ENCODE results near the gene DNAJB8. TPM values are rescaled to one million over a fixed set of nuclear protein-coding genes. Genes with fewer than 3 reads are reported as not detected.
A peak's percentile ranks its signal among the peaks of the same experiment; 100 is the strongest.

The DNAJB8 gene
- total RNA-seq, 1 experiment from 2014 or later = not detected

DNA sequence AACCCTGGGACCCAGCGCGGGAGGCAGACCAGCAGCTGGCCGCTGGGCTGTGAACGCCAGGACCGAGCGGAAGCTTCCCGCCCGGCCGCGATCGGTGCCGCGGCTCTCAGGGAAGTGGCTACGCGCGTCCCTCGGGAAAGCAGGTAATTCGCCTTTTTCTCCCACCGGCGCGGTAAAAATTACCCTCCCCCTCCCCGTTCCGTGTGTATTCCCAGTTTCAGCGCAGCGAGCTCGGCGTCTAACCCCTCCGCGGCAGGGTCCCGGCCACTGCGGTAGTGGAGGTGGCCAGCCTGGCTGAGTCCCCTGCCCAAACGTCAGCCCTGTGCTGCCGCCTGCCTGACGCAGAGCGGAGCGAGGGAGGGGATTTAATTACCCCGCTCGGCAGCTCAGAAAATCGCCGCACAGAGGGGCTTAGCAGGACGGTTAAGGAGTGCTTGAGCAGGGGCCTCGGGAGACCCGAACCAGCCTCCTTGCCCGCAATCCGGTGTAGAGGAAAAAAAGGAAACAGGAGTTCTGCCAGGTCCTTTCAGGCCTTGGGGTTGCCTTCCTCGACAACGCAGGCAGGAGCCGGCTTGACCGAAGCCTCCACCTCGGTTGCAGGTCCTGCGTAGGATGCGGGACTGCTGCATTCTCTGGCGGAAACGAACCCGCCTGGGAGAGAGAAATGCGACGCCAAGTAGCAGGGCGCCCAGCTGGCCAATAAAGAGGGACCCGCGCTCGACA lies 23.4 kb upstream of the DNAJB8 start:
- H3K4me3 Mint-ChIP-seq (ENCODE audit: unreplicated experiment) = peak overlapping the region; percentile 93
- Histone ChIP-seq H3K9me3 (no peaks in the 10 kb centered on the region), H3K27me3 (replicated peaks; ENCODE audit: control insufficient read depth, insufficient read depth, low read length) (no peaks in the 10 kb centered on the region), H3K4me3 (ENCODE audit: low read depth, low read length) (peak overlapping the region; percentile 71), H3K36me3 (ENCODE audit: control insufficient read depth, insufficient read depth, low read length) (no peaks in the 10 kb centered on the region), H3K4me1 (peaks cover 8% of the 10 kb centered on the region)
- H3K27me3 Mint-ChIP-seq (ENCODE audit: insufficient read depth, unreplicated experiment) = no peaks in the 10 kb centered on the region
- peaks cover 6% of the 10 kb centered on the region for H3K4me1 Mint-ChIP-seq (ENCODE audit: low read depth, unreplicated experiment)
- intact Hi-C loops (cut with micrococcal nuclease; ENCODE audit: unreplicated experiment) = loop anchor here (2.0 kb wide), 1 partner anchor 63 kb away; no protein-coding TSS in a partner anchor
- no peak overlapping the region for H3K27ac Mint-ChIP-seq (ENCODE audit: unreplicated experiment)
- peaks cover 17% of the 10 kb centered on the region for H3K36me3 Mint-ChIP-seq (ENCODE audit: insufficient read depth, unreplicated experiment)
- CTCF ChIA-PET = interaction anchor here (0.6 to 1.3 kb wide), 7 partner anchors 7 to 183 kb away, joined by 3 to 4 read pairs (median 3); no protein-coding TSS in a partner anchor
- BruUV-seq (replicated peaks) = TSS peak; percentile 49
- no peaks in the 10 kb centered on the region for H3K9me3 Mint-ChIP-seq (ENCODE audit: unreplicated experiment)
- TF ChIP-seq, protein P1, sequence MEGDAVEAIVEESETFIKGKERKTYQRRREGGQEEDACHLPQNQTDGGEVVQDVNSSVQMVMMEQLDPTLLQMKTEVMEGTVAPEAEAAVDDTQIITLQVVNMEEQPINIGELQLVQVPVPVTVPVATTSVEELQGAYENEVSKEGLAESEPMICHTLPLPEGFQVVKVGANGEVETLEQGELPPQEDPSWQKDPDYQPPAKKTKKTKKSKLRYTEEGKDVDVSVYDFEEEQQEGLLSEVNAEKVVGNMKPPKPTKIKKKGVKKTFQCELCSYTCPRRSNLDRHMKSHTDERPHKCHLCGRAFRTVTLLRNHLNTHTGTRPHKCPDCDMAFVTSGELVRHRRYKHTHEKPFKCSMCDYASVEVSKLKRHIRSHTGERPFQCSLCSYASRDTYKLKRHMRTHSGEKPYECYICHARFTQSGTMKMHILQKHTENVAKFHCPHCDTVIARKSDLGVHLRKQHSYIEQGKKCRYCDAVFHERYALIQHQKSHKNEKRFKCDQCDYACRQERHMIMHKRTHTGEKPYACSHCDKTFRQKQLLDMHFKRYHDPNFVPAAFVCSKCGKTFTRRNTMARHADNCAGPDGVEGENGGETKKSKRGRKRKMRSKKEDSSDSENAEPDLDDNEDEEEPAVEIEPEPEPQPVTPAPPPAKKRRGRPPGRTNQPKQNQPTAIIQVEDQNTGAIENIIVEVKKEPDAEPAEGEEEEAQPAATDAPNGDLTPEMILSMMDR (IDR thresholded peaks at IDR 0.05; ENCODE audit: insufficient read depth in 1 of 2, low read depth in 1 of 2, low read length in 1 of 2, severe bottlenecking in 1 of 2, unreplicated experiment in 1 of 2) = peak in 1 of 2 experiments; percentile 20
- peak; percentile 34 to 48 for DNase-seq
- POLR2A ChIA-PET = interaction anchor here (0.7 to 1.5 kb wide), 3 partner anchors 16 to 190 kb away, joined by 3 to 5 read pairs (median 3); no protein-coding TSS in a partner anchor

DNA sequence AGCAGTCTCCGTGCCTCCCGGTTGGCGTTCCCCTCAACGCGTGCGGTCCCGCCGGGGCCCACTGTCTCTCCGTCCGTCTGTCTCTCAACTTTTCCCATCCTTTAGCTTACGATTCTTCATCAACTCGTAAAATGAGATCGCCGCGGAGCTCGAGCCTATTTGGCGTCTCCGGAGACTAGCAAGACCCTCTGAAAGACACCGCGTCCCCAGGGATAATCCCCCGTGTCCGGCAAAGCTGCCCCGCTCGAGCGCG lies 22.9 kb upstream of the DNAJB8 start:
- Mint-ChIP-seq H3K9me3 (ENCODE audit: unreplicated experiment) (no peaks in the 10 kb centered on the region), H3K4me1 (ENCODE audit: low read depth, unreplicated experiment) (peaks cover 6% of the 10 kb centered on the region), H3K4me3 (ENCODE audit: unreplicated experiment) (peak overlapping the region; percentile 93), H3K27me3 (ENCODE audit: insufficient read depth, unreplicated experiment) (no peaks in the 10 kb centered on the region), H3K27ac (ENCODE audit: unreplicated experiment) (no peak overlapping the region), H3K36me3 (ENCODE audit: insufficient read depth, unreplicated experiment) (peaks cover 16% of the 10 kb centered on the region)
- CTCF ChIA-PET = interaction anchor here (0.6 to 1.3 kb wide), 7 partner anchors 8 to 183 kb away, joined by 3 to 4 read pairs (median 3); no protein-coding TSS in a partner anchor
- H3K36me3 ChIP-seq (ENCODE audit: control insufficient read depth, insufficient read depth, low read length) = no peaks in the 10 kb centered on the region
- no peak for DNase-seq
- intact Hi-C loops (cut with micrococcal nuclease; ENCODE audit: unreplicated experiment) = loop anchor here (2.0 kb wide), 1 partner anchor 63 kb away; no protein-coding TSS in a partner anchor
- POLR2A ChIA-PET = interaction anchor here (0.7 to 1.5 kb wide), 3 partner anchors 16 to 191 kb away, joined by 3 to 5 read pairs (median 3); no protein-coding TSS in a partner anchor
- no TSS peak for BruUV-seq (replicated peaks)
- TF ChIP-seq, protein P1 (IDR thresholded peaks at IDR 0.05; ENCODE audit: insufficient read depth in 1 of 2, low read depth in 1 of 2, low read length in 1 of 2, severe bottlenecking in 1 of 2, unreplicated experiment in 1 of 2) = no peak
- H3K4me1 ChIP-seq = peaks cover 8% of the 10 kb centered on the region
- H3K27me3 ChIP-seq (replicated peaks; ENCODE audit: control insufficient read depth, insufficient read depth, low read length) = no peaks in the 10 kb centered on the region
- H3K4me3 ChIP-seq (ENCODE audit: low read depth, low read length) = peak overlapping the region; percentile 71
- no peaks in the 10 kb centered on the region for H3K9me3 ChIP-seq

DNA sequence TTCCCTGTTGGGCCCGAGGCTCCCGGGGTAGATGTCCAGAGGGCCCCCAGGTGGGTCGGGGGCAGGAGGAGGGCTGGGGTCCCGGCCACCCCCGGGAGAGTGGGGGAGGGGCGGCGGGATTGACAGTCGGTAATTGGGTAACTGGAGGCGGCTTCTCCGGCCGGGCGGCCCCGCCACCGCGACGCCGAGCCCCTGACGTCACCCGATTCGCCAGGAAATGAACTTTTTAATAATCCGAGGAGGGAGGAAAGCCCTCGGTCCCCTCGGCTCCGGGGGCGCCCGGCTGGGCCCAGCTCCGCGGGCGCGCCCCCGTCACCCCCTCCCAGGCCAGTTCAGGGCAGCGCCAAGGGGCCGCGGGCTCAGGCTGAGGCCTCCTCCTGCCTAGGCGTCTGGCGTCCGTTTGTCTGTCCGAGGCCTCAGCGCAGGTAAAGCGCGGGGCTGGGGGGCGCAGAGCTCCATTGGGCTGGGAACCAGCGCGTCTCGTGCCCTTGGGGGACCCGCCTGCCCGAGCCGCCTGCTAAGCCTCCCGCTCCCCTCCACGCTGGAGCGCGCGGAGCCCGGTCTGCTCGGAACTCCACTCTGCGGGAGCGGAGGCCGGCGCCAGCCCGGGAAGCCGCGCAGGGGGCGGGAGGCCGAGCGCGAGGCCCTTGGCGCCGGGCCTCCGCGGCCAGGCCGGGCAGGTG lies 22.4 kb upstream of the DNAJB8 start:
- DNase-seq = peak; percentile 73 to 79
- POLR2A ChIA-PET = interaction anchor here (0.7 to 1.5 kb wide), 2 partner anchors 56 to 191 kb away, joined by 3 to 5 read pairs; no protein-coding TSS in a partner anchor

More for the DNA sequence above, 22.4 kb upstream of the DNAJB8 start:
- Mint-ChIP-seq H3K27me3 (ENCODE audit: insufficient read depth, unreplicated experiment) (no peaks in the 10 kb centered on the region), H3K9me3 (ENCODE audit: unreplicated experiment) (no peaks in the 10 kb centered on the region), H3K4me1 (ENCODE audit: low read depth, unreplicated experiment) (peaks cover 1% of the 10 kb centered on the region), H3K36me3 (ENCODE audit: insufficient read depth, unreplicated experiment) (peaks cover 12% of the 10 kb centered on the region), H3K27ac (ENCODE audit: unreplicated experiment) (peak overlapping the region; percentile 89), H3K4me3 (ENCODE audit: unreplicated experiment) (peak overlapping the region; percentile 93)
- H3K4me3 ChIP-seq (ENCODE audit: low read depth, low read length) = peak overlapping the region; percentile 71
- no TSS peak for BruUV-seq (replicated peaks)
- no peaks in the 10 kb centered on the region for H3K27me3 ChIP-seq (replicated peaks; ENCODE audit: control insufficient read depth, insufficient read depth, low read length)
- H3K9me3 ChIP-seq = no peaks in the 10 kb centered on the region
- H3K36me3 ChIP-seq (ENCODE audit: control insufficient read depth, insufficient read depth, low read length) = no peaks in the 10 kb centered on the region
- TF ChIP-seq, protein P1 (IDR thresholded peaks at IDR 0.05; ENCODE audit: insufficient read depth in 1 of 2, low read depth in 1 of 2, low read length in 1 of 2, severe bottlenecking in 1 of 2, unreplicated experiment in 1 of 2) = no peak
- CTCF ChIA-PET = interaction anchor here (0.6 to 1.3 kb wide), 8 partner anchors 8 to 378 kb away, joined by 3 to 4 read pairs (median 4); no protein-coding TSS in a partner anchor
- intact Hi-C loops (cut with micrococcal nuclease; ENCODE audit: unreplicated experiment) = loop anchor here (1.0 to 2.0 kb wide), 2 partner anchors 54 to 62 kb away; no protein-coding TSS in a partner anchor
- H3K4me1 ChIP-seq = peaks cover 8% of the 10 kb centered on the region

Measured in Caco-2 (cell line).